Activated CD4-positive, alpha-beta T cell treated with anti-CD3 and anti-CD28 coated beads for 36 hours (primary cell): ENCODE data around the gene ITPR2. TPM values are rescaled to one million over a fixed set of nuclear protein-coding genes. Genes with fewer than 3 reads are reported as not detected.

ENCODE experiments used
- ATAC-seq: fragments of 200-7000 bp; cut with Tn5 transposase; one replicate; pipeline ENCODE4 v1.10.0; 2021; ENCODE audit warnings: mild to moderate bottlenecking, moderate library complexity
- CTCF ChIA-PET: fragments of 350-600 bp; sonication (Branson Sonifier 250); formaldehyde crosslinking; loops from one replicate; lab custom pipeline; 2021; ENCODE audit warnings: antibody characterized with exemption; lab: Charles Lee
- POLR2A ChIA-PET: fragments of 350-600 bp; sonication (Branson Sonifier 250); formaldehyde crosslinking; loops from one replicate; lab custom pipeline; 2021; ENCODE audit warnings: antibody characterized with exemption, inconsistent platforms; lab: Charles Lee
- DNase-seq: peaks from one replicate; pipeline ENCODE4 v3.0.0-alpha.2; 2020
- H3K27ac Mint-ChIP-seq: one replicate; pipeline ENCODE4 v1.8.0; 2021; ENCODE audit warnings: mixed read lengths
- H3K27me3 Mint-ChIP-seq: one replicate; pipeline ENCODE4 v1.8.0; 2021; ENCODE audit warnings: mixed read lengths
- H3K36me3 Mint-ChIP-seq: one replicate; pipeline ENCODE4 v1.8.0; 2021; ENCODE audit warnings: low read depth, mixed read lengths
- H3K4me1 Mint-ChIP-seq: one replicate; pipeline ENCODE4 v1.8.0; 2021; ENCODE audit warnings: mixed read lengths
- H3K4me3 Mint-ChIP-seq: one replicate; pipeline ENCODE4 v1.8.0; 2021; ENCODE audit warnings: mild to moderate bottlenecking, moderate library complexity, mixed read lengths
- H3K9me3 Mint-ChIP-seq: one replicate; pipeline ENCODE4 v1.8.0; 2021; ENCODE audit warnings: low read depth, mixed read lengths
- intact Hi-C, 2 experiments: fragments of 100-400 bp; cut with DNase I in 1 of 2; cut with micrococcal nuclease in 1 of 2; formaldehyde crosslinking; loops; one replicate each; pipeline versions ENCODE4 v1.14.2 to v1.15.1; 2022 to 2024; cut with DNase I, micrococcal nuclease
- total RNA-seq, 2 experiments: library from RNA; stranded (reverse); gene quantifications; one replicate each; pipeline ENCODE4 v1.2.3, GENCODE V29; 2021

Gene ITPR2
- total RNA-seq, 2 experiments from 2014 or later, result 27.3 to 28.6 TPM

GRCh38 chr12:26821212-26821701, 11.7 kb downstream of the ITPR2 start:
- no peak for ATAC-seq
- intact Hi-C loops, result no loop called here
- H3K4me1 Mint-ChIP-seq, result peaks cover 34% of the 10 kb centered on the region
- DNase-seq, result no peak
- no peak overlapping the region for H3K4me3 Mint-ChIP-seq
- no peaks in the 10 kb centered on the region for H3K9me3 Mint-ChIP-seq
- ChIA-PET POLR2A (no interaction called here), CTCF (interaction anchor here (1.0 kb wide), 1 partner anchor 11 kb away, joined by 3 read pairs; no protein-coding TSS in a partner anchor)
- H3K27ac Mint-ChIP-seq, result no peak overlapping the region
- H3K36me3 Mint-ChIP-seq, result peaks cover 9% of the 10 kb centered on the region
- H3K27me3 Mint-ChIP-seq, result no peaks in the 10 kb centered on the region

- POLR2A ChIA-PET, result no interaction called here
- H3K9me3 Mint-ChIP-seq, result no peaks in the 10 kb centered on the region
- no peak for ATAC-seq
- CTCF ChIA-PET, result interaction anchor here (0.9 kb wide), 1 partner anchor 13 kb away, joined by 3 read pairs; no protein-coding TSS in a partner anchor
- H3K27me3 Mint-ChIP-seq, result no peaks in the 10 kb centered on the region
- intact Hi-C loops, result no loop called here
- peaks cover 10% of the 10 kb centered on the region for H3K36me3 Mint-ChIP-seq
- no peak overlapping the region for H3K27ac Mint-ChIP-seq
- H3K4me1 Mint-ChIP-seq, result peaks cover 21% of the 10 kb centered on the region
- H3K4me3 Mint-ChIP-seq, result no peak overlapping the region
- no peak for DNase-seq
Measured at GRCh38 chr12:26818636-26819035, 14.4 kb downstream of the ITPR2 start.

GRCh38 chr12:26818201-26818600, 14.8 kb downstream of the ITPR2 start:
- Mint-ChIP-seq H3K4me1 (peaks cover 17% of the 10 kb centered on the region), H3K27ac (no peak overlapping the region), H3K9me3 (no peaks in the 10 kb centered on the region), H3K36me3 (peaks cover 11% of the 10 kb centered on the region), H3K27me3 (no peaks in the 10 kb centered on the region), H3K4me3 (no peak overlapping the region)
- ATAC-seq, result no peak
- ChIA-PET CTCF (interaction anchor here (0.9 kb wide), 1 partner anchor 14 kb away, joined by 3 read pairs; no protein-coding TSS in a partner anchor), POLR2A (no interaction called here)
- intact Hi-C loops, result no loop called here
- DNase-seq, result no peak

- CTCF ChIA-PET, result interaction anchor here (0.6 to 1.1 kb wide), 2 partner anchors 9 to 25 kb away, joined by 5 read pairs; no protein-coding TSS in a partner anchor
- peak; percentile 58 for ATAC-seq
Measured at GRCh38 chr12:26817183-26817591, 15.8 kb downstream of the ITPR2 start.

DNA sequence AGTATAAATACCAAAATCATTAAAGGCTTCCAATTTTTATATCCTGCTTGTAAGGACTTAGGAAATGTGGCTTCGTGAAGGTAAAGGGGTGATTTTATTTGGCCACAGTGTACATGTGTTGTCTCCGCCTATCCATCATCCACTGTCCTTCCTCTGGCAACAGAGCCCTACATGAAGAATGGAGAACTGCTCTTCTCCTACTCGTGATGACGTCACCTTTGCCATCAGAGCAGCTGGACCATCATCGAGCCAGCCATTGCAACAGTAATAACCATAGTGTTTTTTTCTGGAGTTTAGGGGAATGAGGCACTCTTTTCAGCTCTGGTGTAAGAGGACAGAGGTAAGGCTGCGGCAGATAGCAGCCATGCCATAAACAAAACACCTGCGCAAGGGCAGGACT, 19.2 kb downstream of the ITPR2 start:
- Mint-ChIP-seq H3K4me1 (peaks cover 22% of the 10 kb centered on the region), H3K27me3 (no peaks in the 10 kb centered on the region), H3K36me3 (peaks cover 19% of the 10 kb centered on the region), H3K9me3 (no peaks in the 10 kb centered on the region), H3K4me3 (no peak overlapping the region), H3K27ac (no peak overlapping the region)
- ChIA-PET POLR2A (no interaction called here), CTCF (interaction anchor here (1.0 to 2.7 kb wide), 4 partner anchors 11 to 41 kb away, joined by 3 to 8 read pairs (median 4); no protein-coding TSS in a partner anchor)
- ATAC-seq (no peak), DNase-seq (no peak)
- intact Hi-C loops, result no loop called here

More at GRCh38 chr12:26817183-26817591, 15.8 kb downstream of the ITPR2 start:
- peaks cover 12% of the 10 kb centered on the region for H3K4me1 Mint-ChIP-seq
- POLR2A ChIA-PET, result interaction anchor here (0.7 kb wide), 1 partner anchor 8 kb away, joined by 4 read pairs; no protein-coding TSS in a partner anchor
- H3K4me3 Mint-ChIP-seq, result no peak overlapping the region
- intact Hi-C loops, result no loop called here
- H3K27me3 Mint-ChIP-seq, result no peaks in the 10 kb centered on the region
- no peak for DNase-seq
- H3K27ac Mint-ChIP-seq, result no peak overlapping the region
- H3K36me3 Mint-ChIP-seq, result peaks cover 13% of the 10 kb centered on the region
- no peaks in the 10 kb centered on the region for H3K9me3 Mint-ChIP-seq

DNA sequence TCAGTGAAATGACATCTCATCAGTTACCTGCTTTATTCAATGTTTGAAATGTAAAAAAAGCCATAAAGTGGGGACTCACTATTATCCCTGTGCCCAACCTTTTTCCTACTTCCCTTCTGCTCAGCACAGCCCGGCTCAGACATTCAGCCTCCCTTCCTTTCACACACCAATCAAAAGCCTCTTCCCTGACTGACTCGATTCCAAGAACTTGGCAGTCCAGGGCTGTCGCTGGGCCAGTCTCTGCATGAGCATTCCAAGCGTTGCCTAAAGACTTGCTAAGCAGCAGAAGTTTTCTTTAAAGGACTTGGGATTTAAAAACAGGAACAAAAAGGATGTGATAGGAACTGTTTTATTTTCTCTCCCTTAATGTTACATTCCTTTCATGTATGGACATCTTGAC, 22.7 kb downstream of the ITPR2 start:
- DNase-seq (no peak), ATAC-seq (no peak)
- Mint-ChIP-seq H3K36me3 (peaks cover 16% of the 10 kb centered on the region), H3K9me3 (no peaks in the 10 kb centered on the region), H3K4me1 (peaks cover 33% of the 10 kb centered on the region), H3K4me3 (no peak overlapping the region), H3K27ac (peak overlapping the region; percentile 33), H3K27me3 (no peaks in the 10 kb centered on the region)
- ChIA-PET POLR2A (no interaction called here), CTCF (interaction anchor here (0.6 kb wide), 1 partner anchor 162 kb away, joined by 3 read pairs; no protein-coding TSS in a partner anchor)
- intact Hi-C loops, result no loop called here

DNA sequence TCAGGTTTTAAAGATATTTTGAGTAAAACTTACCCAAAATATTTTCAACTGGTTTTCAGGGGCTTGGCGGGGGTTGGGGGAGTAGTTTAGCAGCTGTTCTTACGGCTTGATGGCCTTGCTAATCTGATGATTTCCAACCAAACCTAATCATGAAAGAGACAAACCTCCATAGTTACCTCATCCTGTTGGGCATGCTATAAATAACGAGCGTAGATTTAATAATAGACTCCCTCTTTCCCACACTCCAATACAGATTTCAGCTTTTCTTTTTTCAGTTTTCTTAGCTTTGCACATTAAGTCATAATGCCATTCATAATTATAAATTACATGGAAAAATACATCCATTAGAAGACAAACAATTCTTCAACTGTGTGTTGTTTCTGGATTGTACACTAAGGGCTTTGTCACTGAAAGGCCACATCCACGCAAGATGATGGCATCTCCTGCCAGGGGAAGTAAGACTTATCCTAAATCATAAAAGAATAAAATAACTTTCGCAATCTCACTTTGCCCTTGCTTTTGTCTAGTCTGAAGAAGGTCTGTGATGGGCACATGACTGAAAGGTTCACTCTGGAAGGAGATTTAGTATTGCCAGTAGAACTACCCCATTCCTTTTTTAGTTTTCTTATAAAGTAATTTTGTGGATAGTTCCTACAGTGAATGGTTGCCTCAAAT, 23.2 kb downstream of the ITPR2 start:
- Mint-ChIP-seq H3K9me3 (no peaks in the 10 kb centered on the region), H3K4me1 (peaks cover 35% of the 10 kb centered on the region), H3K27ac (peak overlapping the region; percentile 27), H3K4me3 (no peak overlapping the region), H3K27me3 (no peaks in the 10 kb centered on the region), H3K36me3 (peaks cover 16% of the 10 kb centered on the region)
- DNase-seq (no peak), ATAC-seq (no peak)
- POLR2A ChIA-PET, result interaction anchor here (1.2 kb wide), 1 partner anchor 17 kb away, joined by 3 read pairs; no protein-coding TSS in a partner anchor
- CTCF ChIA-PET, result interaction anchor here (1.3 to 2.7 kb wide), 2 partner anchors 23 to 27 kb away, joined by 3 to 11 read pairs; partner anchors contain the start of gene ITPR2
- intact Hi-C loops, result loop anchor here in 1 of 2 experiments (2.0 kb wide), 1 partner anchor 61 kb away; no protein-coding TSS in a partner anchor

GRCh38 chr12:26808766-26809476, 24.1 kb downstream of the ITPR2 start:
- Mint-ChIP-seq H3K27me3 (no peaks in the 10 kb centered on the region), H3K36me3 (peaks cover 15% of the 10 kb centered on the region), H3K4me1 (peaks cover 42% of the 10 kb centered on the region), H3K27ac (peak overlapping the region; percentile 63), H3K9me3 (no peaks in the 10 kb centered on the region), H3K4me3 (no peak overlapping the region)
- CTCF ChIA-PET, result interaction anchor here (1.1 to 2.7 kb wide), 3 partner anchors 23 to 76 kb away, joined by 3 to 11 read pairs (median 6); partner anchors contain the start of gene ITPR2
- ATAC-seq (peak; percentile 87), DNase-seq (no peak)
- POLR2A ChIA-PET, result interaction anchor here (0.6 to 1.4 kb wide), 3 partner anchors 8 to 24 kb away, joined by 3 to 5 read pairs (median 4); partner anchors contain the start of gene ITPR2
- intact Hi-C loops, result loop anchor here (1.0 to 2.0 kb wide), 2 partner anchors 60 to 61 kb away; no protein-coding TSS in a partner anchor

GRCh38 chr12:26807292-26807691, 25.7 kb downstream of the ITPR2 start:
- H3K9me3 Mint-ChIP-seq, result no peaks in the 10 kb centered on the region
- peaks cover 11% of the 10 kb centered on the region for H3K36me3 Mint-ChIP-seq
- ChIA-PET CTCF (interaction anchor here (0.7 to 2.7 kb wide), 2 partner anchors 8 to 25 kb away, joined by 3 to 11 read pairs; partner anchors contain the start of gene ITPR2), POLR2A (no interaction called here)
- intact Hi-C loops, result no loop called here
- H3K4me1 Mint-ChIP-seq, result peaks cover 54% of the 10 kb centered on the region
- H3K27ac Mint-ChIP-seq, result no peak overlapping the region
- H3K27me3 Mint-ChIP-seq, result no peaks in the 10 kb centered on the region
- H3K4me3 Mint-ChIP-seq, result no peak overlapping the region
- DNase-seq, result no peak
- no peak for ATAC-seq

DNA sequence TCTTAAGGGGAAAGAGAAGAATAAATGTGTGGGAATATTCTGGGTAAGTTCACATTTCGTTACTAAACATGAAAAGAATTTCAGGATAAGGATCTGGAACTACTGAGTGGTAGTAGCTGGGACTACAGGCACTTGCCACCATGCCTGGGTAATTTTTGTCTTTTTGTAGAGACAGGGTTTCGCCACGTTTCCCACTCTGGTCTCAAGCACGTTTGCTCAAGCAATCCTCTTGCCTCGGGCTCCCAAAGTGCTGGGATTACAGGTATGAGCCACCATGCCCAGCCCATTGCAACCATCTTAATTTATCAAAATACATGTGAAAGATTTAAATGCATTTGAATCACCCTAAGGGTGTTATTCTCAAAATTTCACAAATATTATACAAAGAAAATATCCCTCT, 26.4 kb downstream of the ITPR2 start:
- ChIA-PET CTCF (interaction anchor here (0.7 kb wide), 1 partner anchor 9 kb away, joined by 3 read pairs; no protein-coding TSS in a partner anchor), POLR2A (no interaction called here)
- Mint-ChIP-seq H3K4me1 (peaks cover 54% of the 10 kb centered on the region), H3K9me3 (no peaks in the 10 kb centered on the region), H3K4me3 (no peak overlapping the region), H3K27me3 (no peaks in the 10 kb centered on the region), H3K36me3 (peaks cover 9% of the 10 kb centered on the region), H3K27ac (no peak overlapping the region)
- intact Hi-C loops, result no loop called here
- DNase-seq (no peak), ATAC-seq (no peak)

GRCh38 chr12:26805401-26805971, 27.5 kb downstream of the ITPR2 start:
- DNase-seq (no peak), ATAC-seq (no peak)
- peaks cover 58% of the 10 kb centered on the region for H3K4me1 Mint-ChIP-seq
- H3K4me3 Mint-ChIP-seq, result no peak overlapping the region
- H3K36me3 Mint-ChIP-seq, result peaks cover 16% of the 10 kb centered on the region
- ChIA-PET CTCF (no interaction called here), POLR2A (no interaction called here)
- no peaks in the 10 kb centered on the region for H3K27me3 Mint-ChIP-seq
- no peak overlapping the region for H3K27ac Mint-ChIP-seq
- no peaks in the 10 kb centered on the region for H3K9me3 Mint-ChIP-seq
- intact Hi-C loops, result no loop called here
